ENCODE measurements around the gene LRRC36.

The LRRC36 gene

DNA sequence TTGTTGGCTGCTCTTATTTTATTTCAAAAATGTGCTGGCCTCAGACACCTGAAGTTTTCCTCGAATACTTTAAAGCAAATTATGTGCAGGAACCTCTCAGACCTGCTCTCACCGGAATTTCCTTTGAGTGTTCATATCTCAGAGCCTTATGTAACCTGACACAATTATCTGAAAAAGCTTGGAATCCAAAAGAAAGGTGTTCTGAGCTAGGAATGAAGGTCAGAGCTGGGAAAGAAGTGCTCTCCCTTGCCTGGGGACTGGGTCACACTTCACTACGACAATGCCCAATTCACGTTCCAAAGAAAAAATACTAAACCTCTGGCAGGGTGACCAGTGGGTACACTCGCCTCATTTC lies 97.6 kb downstream of the LRRC36 start:
- H3K9ac ChIP-seq (ENCODE audit: low read depth, low read length): no peak overlapping the region
- H3K4me3 ChIP-seq (ENCODE audit: low read depth in 1 of 2, low read length in 2 of 2): no peak overlapping the region
- no peaks in the 10 kb centered on the region for H3K4me1 ChIP-seq (ENCODE audit: insufficient read depth, low read length)
- H2AFZ ChIP-seq (ENCODE audit: low read depth, low read length): no peak overlapping the region
- no peaks in the 10 kb centered on the region for H3K79me2 ChIP-seq (ENCODE audit: insufficient read depth, low read length)
- DNase-seq (no peak), ATAC-seq (ENCODE audit: insufficient read depth, low read depth) (no peak)
- H3K9me3 ChIP-seq (ENCODE audit: insufficient read depth, low read length, severe bottlenecking): no peaks in the 10 kb centered on the region
- H3K27ac ChIP-seq (ENCODE audit: low read length): no peak overlapping the region
- H3K4me2 ChIP-seq (ENCODE audit: insufficient read depth, low read length): no peak overlapping the region
- TF ChIP-seq, protein P1, sequence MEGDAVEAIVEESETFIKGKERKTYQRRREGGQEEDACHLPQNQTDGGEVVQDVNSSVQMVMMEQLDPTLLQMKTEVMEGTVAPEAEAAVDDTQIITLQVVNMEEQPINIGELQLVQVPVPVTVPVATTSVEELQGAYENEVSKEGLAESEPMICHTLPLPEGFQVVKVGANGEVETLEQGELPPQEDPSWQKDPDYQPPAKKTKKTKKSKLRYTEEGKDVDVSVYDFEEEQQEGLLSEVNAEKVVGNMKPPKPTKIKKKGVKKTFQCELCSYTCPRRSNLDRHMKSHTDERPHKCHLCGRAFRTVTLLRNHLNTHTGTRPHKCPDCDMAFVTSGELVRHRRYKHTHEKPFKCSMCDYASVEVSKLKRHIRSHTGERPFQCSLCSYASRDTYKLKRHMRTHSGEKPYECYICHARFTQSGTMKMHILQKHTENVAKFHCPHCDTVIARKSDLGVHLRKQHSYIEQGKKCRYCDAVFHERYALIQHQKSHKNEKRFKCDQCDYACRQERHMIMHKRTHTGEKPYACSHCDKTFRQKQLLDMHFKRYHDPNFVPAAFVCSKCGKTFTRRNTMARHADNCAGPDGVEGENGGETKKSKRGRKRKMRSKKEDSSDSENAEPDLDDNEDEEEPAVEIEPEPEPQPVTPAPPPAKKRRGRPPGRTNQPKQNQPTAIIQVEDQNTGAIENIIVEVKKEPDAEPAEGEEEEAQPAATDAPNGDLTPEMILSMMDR (IDR thresholded peaks at IDR 0.05; ENCODE audit: borderline replicate concordance, extremely low read depth, low read length, poor library complexity, severe bottlenecking): no peak
- TF ChIP-seq EZH2 (IDR thresholded peaks at IDR 0.05; ENCODE audit: borderline replicate concordance, low read depth, low read length, severe bottlenecking): no peak
- no peaks in the 10 kb centered on the region for H3K36me3 ChIP-seq (ENCODE audit: insufficient read depth, low read length)
- peaks cover 14% of the 10 kb centered on the region for H4K20me1 ChIP-seq (ENCODE audit: insufficient read depth, low read length)
- H3K27me3 ChIP-seq (ENCODE audit: insufficient read depth, low read length, poor library complexity): peaks cover 16% of the 10 kb centered on the region

DNA sequence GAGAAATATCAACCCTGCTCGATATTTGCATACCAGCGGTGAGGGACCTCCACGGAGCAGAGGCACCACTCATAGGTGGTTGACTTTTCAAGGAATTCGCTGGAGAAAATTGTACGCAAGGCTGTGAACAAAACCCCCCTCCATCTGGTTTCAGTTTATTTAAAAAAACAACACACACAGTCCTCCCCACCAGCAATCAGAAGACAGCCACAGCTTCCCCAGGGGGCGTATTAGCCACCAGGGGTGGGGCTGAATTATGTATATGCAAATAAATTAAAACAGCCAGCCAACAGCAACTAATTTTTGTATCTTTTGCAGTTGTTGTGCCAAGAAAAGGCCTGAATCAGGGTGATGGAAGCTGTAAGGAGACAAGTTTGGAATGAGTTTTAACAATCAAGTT lies 98.4 kb downstream of the LRRC36 start:
- Histone ChIP-seq H3K79me2 (ENCODE audit: insufficient read depth, low read length) (no peaks in the 10 kb centered on the region), H3K4me3 (ENCODE audit: low read depth in 1 of 2, low read length in 2 of 2) (no peak overlapping the region), H4K20me1 (ENCODE audit: insufficient read depth, low read length) (peaks cover 14% of the 10 kb centered on the region), H3K27me3 (ENCODE audit: insufficient read depth, low read length, poor library complexity) (peaks cover 23% of the 10 kb centered on the region), H3K9ac (ENCODE audit: low read depth, low read length) (no peak overlapping the region), H3K27ac (ENCODE audit: low read length) (no peak overlapping the region), H3K4me1 (ENCODE audit: insufficient read depth, low read length) (no peaks in the 10 kb centered on the region), H3K4me2 (ENCODE audit: insufficient read depth, low read length) (no peak overlapping the region), H3K36me3 (ENCODE audit: insufficient read depth, low read length) (no peaks in the 10 kb centered on the region), H3K9me3 (ENCODE audit: insufficient read depth, low read length, severe bottlenecking) (no peaks in the 10 kb centered on the region), H2AFZ (ENCODE audit: low read depth, low read length) (no peak overlapping the region)
- DNase-seq (no peak), ATAC-seq (ENCODE audit: insufficient read depth, low read depth) (no peak)
- TF ChIP-seq, protein P1 (IDR thresholded peaks at IDR 0.05; ENCODE audit: borderline replicate concordance, extremely low read depth, low read length, poor library complexity, severe bottlenecking): no peak
- no peak for TF ChIP-seq EZH2 (IDR thresholded peaks at IDR 0.05; ENCODE audit: borderline replicate concordance, low read depth, low read length, severe bottlenecking)

DNA sequence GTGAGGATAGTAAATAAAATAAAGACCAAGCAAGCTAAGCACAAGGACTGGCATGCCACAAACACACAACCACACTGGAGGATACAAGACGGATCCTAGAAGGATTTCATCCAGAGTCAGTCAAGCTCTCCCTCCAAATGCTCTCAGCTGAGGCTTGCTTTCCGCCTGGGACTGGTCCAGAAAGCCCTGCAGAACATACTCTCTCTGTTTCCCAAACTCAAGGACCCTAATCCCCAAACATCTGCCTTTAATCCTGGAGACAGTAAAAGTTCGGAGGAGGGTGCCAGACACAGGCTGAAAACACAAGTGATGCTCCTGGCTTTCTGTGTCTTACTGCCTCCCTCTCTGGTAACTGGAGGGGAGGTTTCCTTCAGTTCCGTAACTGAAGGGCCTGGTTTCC lies 99.0 kb downstream of the LRRC36 start:
- Histone ChIP-seq H4K20me1 (ENCODE audit: insufficient read depth, low read length) (peaks cover 14% of the 10 kb centered on the region), H3K9me3 (ENCODE audit: insufficient read depth, low read length, severe bottlenecking) (no peaks in the 10 kb centered on the region), H3K4me2 (ENCODE audit: insufficient read depth, low read length) (no peak overlapping the region), H3K36me3 (ENCODE audit: insufficient read depth, low read length) (no peaks in the 10 kb centered on the region), H3K4me1 (ENCODE audit: insufficient read depth, low read length) (no peaks in the 10 kb centered on the region), H3K27me3 (ENCODE audit: insufficient read depth, low read length, poor library complexity) (peaks cover 28% of the 10 kb centered on the region), H2AFZ (ENCODE audit: low read depth, low read length) (no peak overlapping the region), H3K79me2 (ENCODE audit: insufficient read depth, low read length) (no peaks in the 10 kb centered on the region), H3K27ac (ENCODE audit: low read length) (no peak overlapping the region), H3K4me3 (ENCODE audit: low read depth in 1 of 2, low read length in 2 of 2) (no peak overlapping the region), H3K9ac (ENCODE audit: low read depth, low read length) (no peak overlapping the region)
- DNase-seq (no peak), ATAC-seq (ENCODE audit: insufficient read depth, low read depth) (no peak)
- TF ChIP-seq, protein P1 (IDR thresholded peaks at IDR 0.05; ENCODE audit: borderline replicate concordance, extremely low read depth, low read length, poor library complexity, severe bottlenecking): no peak
- no peak for TF ChIP-seq EZH2 (IDR thresholded peaks at IDR 0.05; ENCODE audit: borderline replicate concordance, low read depth, low read length, severe bottlenecking)

DNA sequence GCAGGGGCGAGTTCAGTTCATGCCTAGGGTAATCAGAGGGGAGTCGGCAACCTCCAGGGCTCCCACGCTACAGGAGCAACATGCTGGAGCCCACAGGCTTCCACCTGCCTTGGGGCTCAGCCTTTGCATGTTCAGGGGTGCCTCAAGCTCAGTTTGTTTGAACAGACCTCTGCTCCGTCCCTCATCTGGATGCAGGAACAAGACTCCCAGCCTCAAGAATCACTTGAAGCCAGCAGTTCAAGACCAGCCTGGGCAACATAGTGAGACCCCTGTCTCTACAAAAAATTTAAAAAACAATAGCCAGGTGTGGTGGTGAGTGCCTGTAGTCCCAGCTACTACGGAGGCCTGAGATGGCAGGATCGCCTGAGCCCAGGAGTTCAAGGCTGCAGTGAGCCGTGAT lies 99.4 kb downstream of the LRRC36 start:
- no peak overlapping the region for H3K27ac ChIP-seq (ENCODE audit: low read length)
- DNase-seq: no peak
- TF ChIP-seq, protein P1 (IDR thresholded peaks at IDR 0.05; ENCODE audit: borderline replicate concordance, extremely low read depth, low read length, poor library complexity, severe bottlenecking): no peak
- no peak for TF ChIP-seq EZH2 (IDR thresholded peaks at IDR 0.05; ENCODE audit: borderline replicate concordance, low read depth, low read length, severe bottlenecking)
- H3K36me3 ChIP-seq (ENCODE audit: insufficient read depth, low read length): no peaks in the 10 kb centered on the region
- H3K4me3 ChIP-seq (ENCODE audit: low read depth in 1 of 2, low read length in 2 of 2): no peak overlapping the region
- no peaks in the 10 kb centered on the region for H3K9me3 ChIP-seq (ENCODE audit: insufficient read depth, low read length, severe bottlenecking)
- no peak overlapping the region for H3K9ac ChIP-seq (ENCODE audit: low read depth, low read length)
- H4K20me1 ChIP-seq (ENCODE audit: insufficient read depth, low read length): peaks cover 14% of the 10 kb centered on the region
- no peaks in the 10 kb centered on the region for H3K4me1 ChIP-seq (ENCODE audit: insufficient read depth, low read length)
- no peaks in the 10 kb centered on the region for H3K79me2 ChIP-seq (ENCODE audit: insufficient read depth, low read length)
- ATAC-seq (ENCODE audit: insufficient read depth, low read depth): no peak
- no peak overlapping the region for H2AFZ ChIP-seq (ENCODE audit: low read depth, low read length)
- H3K27me3 ChIP-seq (ENCODE audit: insufficient read depth, low read length, poor library complexity): peaks cover 29% of the 10 kb centered on the region
- no peak overlapping the region for H3K4me2 ChIP-seq (ENCODE audit: insufficient read depth, low read length)
